Tibial nerve (tissue), 4 donors: ENCODE data around the gene GNA12. TPM values are rescaled to one million over a fixed set of nuclear protein-coding genes. Genes with fewer than 3 reads are reported as not detected.
"Not testable (repeated sequence)": the region's sequence is repeated elsewhere in the genome, so short reads cannot be mapped to it uniquely, and the experiment has no call there.

ENCODE experiments used
- DNase-seq, 2 donors: peaks; one replicate each; pipeline ENCODE4 v3.0.0-alpha.2; 2019; ENCODE audit warnings: low spot score in 2 of 2
- H3K27ac ChIP-seq, 4 donors: fragments of 200-600 bp; sonication (generic) in 3 of 4; one replicate each; pipeline ENCODE4 v1.5.1; 2017 to 2019; ENCODE audit warnings: mild to moderate bottlenecking in 1 of 4
- H3K27me3 ChIP-seq, 2 donors: fragments of 200-600 bp; sonication (generic) in 1 of 2; one replicate each; pipeline versions ENCODE4 v1.5.1 to v1.6.0; 2017 to 2019
- H3K36me3 ChIP-seq, 3 donors: fragments of 200-600 bp; sonication (generic); one replicate each; pipeline ENCODE4 v1.5.1; 2018 to 2019
- H3K4me1 ChIP-seq, 4 donors: fragments of 200-600 bp; sonication (generic) in 3 of 4; one replicate each; pipeline ENCODE4 v1.5.1; 2017 to 2019
- H3K4me3 ChIP-seq, 4 donors: fragments of 200-600 bp; sonication (generic) in 3 of 4; one replicate each; pipeline ENCODE4 v1.5.1; 2017 to 2019; ENCODE audit warnings: mild to moderate bottlenecking in 1 of 4, moderate library complexity in 1 of 4
- H3K9me3 ChIP-seq, 4 donors: fragments of 200-600 bp; sonication (generic) in 3 of 4; one replicate each; pipeline ENCODE4 v1.5.1; 2017 to 2019
- EP300 ChIP-seq, 2 donors: sonication (generic); formaldehyde crosslinking; IDR thresholded peaks; one replicate each; pipeline ENCODE4 v1.6.1; 2017; ENCODE audit warnings: antibody characterized with exemption in 2 of 2, mild to moderate bottlenecking in 1 of 2
- POLR2A ChIP-seq, 2 donors: fragments of 450-650 bp; IDR thresholded peaks; one replicate each; pipeline ENCODE4 v1.6.1; 2017; ENCODE audit warnings: antibody characterized with exemption in 2 of 2, mild to moderate bottlenecking in 2 of 2, moderate library complexity in 2 of 2
- WGBS, 2 donors: methylation state at CpG; one replicate each; pipeline ENCODE4 v1.1.5; 2018; 5-methylcytosine and 5-hydroxymethylcytosine counted together
- total RNA-seq, 4 donors: library from RNA; depleted of rRNA; stranded (reverse); fragments of >200 nt; gene quantifications; one replicate each; pipeline ENCODE4 v1.1.0, GENCODE V29; 2016
- TF ChIP-seq, protein P1 (sequence below), 5 experiments: fragments of 200-600 bp in 3 of 5; fragments of 450-650 bp in 2 of 5; sonication (generic) in 3 of 5; IDR thresholded peaks; one replicate each; pipeline ENCODE4 v1.5.1; 2016 to 2019; ENCODE audit warnings: antibody characterized with exemption in 5 of 5, mild to moderate bottlenecking in 3 of 5, moderate library complexity in 2 of 5

GNA12 gene
- total RNA-seq, 4 donors from 2014 or later = 21.3 to 36.0 (median 29.4) TPM

DNA sequence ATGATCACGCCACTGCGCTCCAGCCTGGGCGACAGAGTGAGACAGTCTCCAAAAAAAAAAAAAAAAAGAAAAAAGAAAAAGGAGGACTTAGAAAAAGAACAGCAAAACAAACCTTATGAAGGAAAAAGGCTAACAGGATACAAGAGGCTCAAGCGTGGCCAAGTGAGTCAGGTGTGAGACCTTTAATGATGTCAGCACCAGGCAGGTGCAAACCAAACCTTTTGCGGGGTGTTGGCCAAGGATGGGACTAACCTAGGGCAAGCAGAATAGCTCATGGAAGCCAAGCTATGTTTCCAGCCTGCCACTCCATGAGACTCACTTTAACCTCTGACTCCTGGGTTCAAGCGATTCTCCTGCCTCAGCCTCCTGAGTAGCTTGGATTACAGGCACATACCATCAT lies 11.3 kb upstream of the GNA12 start:
- no peak for DNase-seq
- H3K36me3 ChIP-seq = no peaks in the 10 kb centered on the region
- no peaks in the 10 kb centered on the region for H3K27me3 ChIP-seq
- H3K27ac ChIP-seq = no peak overlapping the region
- H3K9me3 ChIP-seq = no peaks in the 10 kb centered on the region
- no peaks in the 10 kb centered on the region for H3K4me1 ChIP-seq
- TF ChIP-seq POLR2A (IDR thresholded peaks at IDR 0.05) = no peak
- TF ChIP-seq, protein P1, sequence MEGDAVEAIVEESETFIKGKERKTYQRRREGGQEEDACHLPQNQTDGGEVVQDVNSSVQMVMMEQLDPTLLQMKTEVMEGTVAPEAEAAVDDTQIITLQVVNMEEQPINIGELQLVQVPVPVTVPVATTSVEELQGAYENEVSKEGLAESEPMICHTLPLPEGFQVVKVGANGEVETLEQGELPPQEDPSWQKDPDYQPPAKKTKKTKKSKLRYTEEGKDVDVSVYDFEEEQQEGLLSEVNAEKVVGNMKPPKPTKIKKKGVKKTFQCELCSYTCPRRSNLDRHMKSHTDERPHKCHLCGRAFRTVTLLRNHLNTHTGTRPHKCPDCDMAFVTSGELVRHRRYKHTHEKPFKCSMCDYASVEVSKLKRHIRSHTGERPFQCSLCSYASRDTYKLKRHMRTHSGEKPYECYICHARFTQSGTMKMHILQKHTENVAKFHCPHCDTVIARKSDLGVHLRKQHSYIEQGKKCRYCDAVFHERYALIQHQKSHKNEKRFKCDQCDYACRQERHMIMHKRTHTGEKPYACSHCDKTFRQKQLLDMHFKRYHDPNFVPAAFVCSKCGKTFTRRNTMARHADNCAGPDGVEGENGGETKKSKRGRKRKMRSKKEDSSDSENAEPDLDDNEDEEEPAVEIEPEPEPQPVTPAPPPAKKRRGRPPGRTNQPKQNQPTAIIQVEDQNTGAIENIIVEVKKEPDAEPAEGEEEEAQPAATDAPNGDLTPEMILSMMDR (IDR thresholded peaks at IDR 0.05) = no peak
- TF ChIP-seq EP300 (IDR thresholded peaks at IDR 0.05) = no peak
- no peak overlapping the region for H3K4me3 ChIP-seq
- 94 to 97% methylated on average over 6 of the region's 6 CpGs for WGBS, 2 donors

DNA sequence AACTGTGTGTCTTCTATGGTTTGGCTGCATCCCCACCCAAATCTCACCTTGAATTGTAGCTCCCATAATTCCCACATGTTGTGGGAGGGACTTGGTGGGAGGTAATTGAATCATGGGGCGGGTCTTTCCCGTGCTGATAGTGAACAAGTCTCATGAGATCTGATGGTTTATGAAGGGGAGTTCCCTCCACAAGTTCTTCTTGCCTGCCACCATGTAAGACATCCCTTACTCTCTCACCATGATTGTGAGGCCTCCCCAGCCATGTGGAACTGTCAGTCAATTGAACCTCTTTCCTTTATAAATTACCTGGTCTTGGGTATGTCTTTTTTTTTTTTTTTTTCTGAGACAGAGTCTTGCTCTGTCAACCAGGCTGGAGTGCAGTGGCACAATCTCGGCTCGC lies 9.4 kb upstream of the GNA12 start:
- H3K36me3 ChIP-seq, H3K4me3 ChIP-seq, DNase-seq, H3K27me3 ChIP-seq, H3K9me3 ChIP-seq, H3K4me1 ChIP-seq: not testable (repeated sequence)
- H3K27ac ChIP-seq = peak overlapping the region in 2 of 4 donors; percentile 2 to 7
- WGBS, 2 donors = 79 to 81% methylated on average over 4 of the region's 4 CpGs

DNA sequence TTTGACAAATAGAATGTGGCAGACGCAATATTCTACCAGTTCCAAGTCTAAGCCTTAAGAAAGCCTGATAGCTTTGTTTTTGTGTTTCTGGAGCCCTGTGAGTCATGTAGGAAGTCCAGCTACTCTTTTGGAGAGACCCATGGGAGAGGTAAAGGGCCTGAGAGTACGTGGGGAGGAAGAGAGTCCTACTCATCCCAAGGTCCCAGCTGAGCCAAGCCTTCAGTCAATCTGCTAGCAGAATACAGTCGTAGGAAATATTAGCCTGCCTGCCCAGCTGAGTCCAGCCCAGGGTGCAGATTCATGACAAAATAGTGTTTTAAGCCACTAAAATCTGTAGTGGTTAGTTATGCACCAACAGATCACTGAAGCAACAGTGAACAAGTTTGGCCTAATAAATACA lies 9.0 kb upstream of the GNA12 start:
- H3K9me3 ChIP-seq = no peaks in the 10 kb centered on the region
- peak overlapping the region in 2 of 4 donors; percentile 2 to 7 for H3K27ac ChIP-seq
- no peaks in the 10 kb centered on the region for H3K27me3 ChIP-seq
- TF ChIP-seq, protein P1 (IDR thresholded peaks at IDR 0.05) = no peak
- no peak for TF ChIP-seq EP300 (IDR thresholded peaks at IDR 0.05)
- no peak for TF ChIP-seq POLR2A (IDR thresholded peaks at IDR 0.05)
- 44 to 58% methylated on average over 3 of the region's 3 CpGs for WGBS, 2 donors
- no peak overlapping the region for H3K4me3 ChIP-seq
- no peaks in the 10 kb centered on the region for H3K4me1 ChIP-seq
- no peak for DNase-seq
- H3K36me3 ChIP-seq = no peaks in the 10 kb centered on the region

DNA sequence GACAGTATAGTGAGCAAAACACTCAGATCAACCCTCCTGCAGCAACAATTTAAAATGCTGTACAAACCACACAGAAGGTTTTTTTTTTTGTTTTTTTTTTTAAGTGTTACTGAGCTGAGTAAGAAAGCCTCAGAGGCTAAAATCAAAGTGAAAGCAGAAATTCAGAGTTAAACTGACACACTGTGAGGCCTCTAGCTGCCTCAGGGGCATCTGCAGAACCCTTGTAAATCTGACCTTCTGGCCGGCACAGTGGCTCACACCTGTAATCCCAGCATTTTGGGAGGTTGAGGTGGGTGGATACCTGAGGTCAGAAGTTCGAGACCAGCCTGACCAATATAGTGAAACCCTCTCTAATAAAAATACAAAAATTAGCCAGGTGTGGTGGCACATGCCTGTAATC lies 7.4 kb upstream of the GNA12 start:
- no peak overlapping the region for H3K27ac ChIP-seq
- H3K4me1 ChIP-seq = no peaks in the 10 kb centered on the region
- no peaks in the 10 kb centered on the region for H3K9me3 ChIP-seq
- H3K36me3 ChIP-seq = no peaks in the 10 kb centered on the region
- no peak overlapping the region for H3K4me3 ChIP-seq
- 62 to 75% methylated on average over 2 of the region's 2 CpGs for WGBS, 2 donors
- TF ChIP-seq, protein P1 (IDR thresholded peaks at IDR 0.05) = no peak
- no peak for TF ChIP-seq POLR2A (IDR thresholded peaks at IDR 0.05)
- H3K27me3 ChIP-seq = no peaks in the 10 kb centered on the region
- DNase-seq = no peak

DNA sequence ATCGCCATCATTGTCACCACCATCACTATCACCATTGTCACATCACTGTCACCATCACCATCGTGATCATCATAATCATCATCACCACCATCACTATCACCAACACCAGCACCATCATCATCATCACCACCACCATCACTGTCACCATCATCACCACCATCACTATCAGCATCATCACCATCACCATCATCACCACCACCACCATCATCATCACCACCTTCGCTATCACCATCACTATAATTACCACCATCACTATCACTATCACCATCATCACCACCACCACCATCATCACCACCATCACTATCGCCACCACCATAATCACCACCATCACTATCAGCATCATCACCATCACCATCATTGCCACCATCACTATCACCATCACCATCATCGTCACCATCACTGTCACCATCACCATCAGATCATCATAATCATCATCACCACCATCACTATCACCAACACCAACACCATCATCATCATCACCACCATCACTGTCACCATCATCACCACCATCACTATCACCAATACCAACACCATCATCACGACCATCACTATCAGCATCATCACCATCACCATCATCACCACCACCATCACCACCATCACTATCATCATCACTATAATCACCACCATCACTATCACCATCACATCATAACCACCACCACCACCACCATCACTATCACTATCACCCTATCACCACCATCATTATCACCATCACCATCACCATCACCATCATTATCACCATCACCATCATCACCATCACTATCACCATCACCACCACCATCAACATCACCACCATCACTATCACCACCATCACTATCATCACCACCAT lies 6.0 kb upstream of the GNA12 start:
- no peaks in the 10 kb centered on the region for H3K27me3 ChIP-seq

More for the DNA sequence above, 6.0 kb upstream of the GNA12 start:
- no peak for DNase-seq
- no peak overlapping the region for H3K27ac ChIP-seq
- TF ChIP-seq EP300 (IDR thresholded peaks at IDR 0.05) = no peak
- TF ChIP-seq, protein P1 (IDR thresholded peaks at IDR 0.05) = no peak
- no peak for TF ChIP-seq POLR2A (IDR thresholded peaks at IDR 0.05)
- no peaks in the 10 kb centered on the region for H3K36me3 ChIP-seq
- no peak overlapping the region for H3K4me3 ChIP-seq
- WGBS, 2 donors = 93 to 95% methylated on average over 6 of the region's 6 CpGs
- no peaks in the 10 kb centered on the region for H3K4me1 ChIP-seq
- H3K9me3 ChIP-seq = no peaks in the 10 kb centered on the region
